HG02759 (cell line): Measurements from ENCODE around the gene NR1I2.

Experiments used
- ATAC-seq: cut with Tn5 transposase; IDR thresholded peaks from one replicate; pipeline ENCODE4 v1.9.1; 2021; ENCODE audit warnings: mild to moderate bottlenecking, moderate library complexity; ENCODE audit not compliant: unreplicated experiment

Gene NR1I2

GRCh38 chr3:119781330-119782198, at the start of gene NR1I2:
Gene NR1I2 (plus strand): TSS chr3:119782101.
- ATAC-seq = no peak

GRCh38 chr3:119733812-119734211, 48.1 kb upstream of the NR1I2 start:
- no peak for ATAC-seq

GRCh38 chr3:119738741-119739140, 43.2 kb upstream of the NR1I2 start:
- ATAC-seq = no peak

- no peak for ATAC-seq
These were observed 40.0 kb upstream of the NR1I2 start for GRCh38 chr3:119741657-119742590.

GRCh38 chr3:119743921-119744320, 38.0 kb upstream of the NR1I2 start:
- ATAC-seq = no peak

GRCh38 chr3:119745942-119746341, 36.0 kb upstream of the NR1I2 start:
- no peak for ATAC-seq

- no peak for ATAC-seq
These were observed 35.5 kb upstream of the NR1I2 start for GRCh38 chr3:119746423-119746822.

GRCh38 chr3:119747357-119747756, 34.5 kb upstream of the NR1I2 start:
- no peak for ATAC-seq

GRCh38 chr3:119748991-119749390, 32.9 kb upstream of the NR1I2 start:
- ATAC-seq = no peak

- ATAC-seq = no peak
These were observed 30.5 kb upstream of the NR1I2 start for GRCh38 chr3:119751423-119751822.

- peak; percentile 86 for ATAC-seq
These were observed 21.9 kb upstream of the NR1I2 start for GRCh38 chr3:119759962-119760361.

GRCh38 chr3:119762876-119763275, 19.0 kb upstream of the NR1I2 start:
- no peak for ATAC-seq

- no peak for ATAC-seq
These were observed 18.4 kb upstream of the NR1I2 start for GRCh38 chr3:119763466-119763865.

GRCh38 chr3:119765239-119765638, 16.7 kb upstream of the NR1I2 start:
- no peak for ATAC-seq

GRCh38 chr3:119767936-119768601, 13.8 kb upstream of the NR1I2 start:
- no peak for ATAC-seq

- ATAC-seq = no peak
These were observed 13.1 kb upstream of the NR1I2 start for GRCh38 chr3:119768668-119769393.

GRCh38 chr3:119769394-119770149, 12.3 kb upstream of the NR1I2 start:
- ATAC-seq = no peak

- peak; percentile 59 for ATAC-seq
These were observed 7.5 kb upstream of the NR1I2 start for GRCh38 chr3:119774444-119774843.

GRCh38 chr3:119776304-119776703, 5.6 kb upstream of the NR1I2 start:
- ATAC-seq = no peak

GRCh38 chr3:119778176-119778575, 3.7 kb upstream of the NR1I2 start:
- ATAC-seq = no peak
